IPS-NIHi11 (cell line): ENCODE results near the gene TEKT2.

Experiments used
- DNase-seq: peaks from one replicate; pipeline ENCODE4 v3.0.0; 2012; ENCODE audit warnings: mixed read lengths, low spot score

The TEKT2 gene, protein sequence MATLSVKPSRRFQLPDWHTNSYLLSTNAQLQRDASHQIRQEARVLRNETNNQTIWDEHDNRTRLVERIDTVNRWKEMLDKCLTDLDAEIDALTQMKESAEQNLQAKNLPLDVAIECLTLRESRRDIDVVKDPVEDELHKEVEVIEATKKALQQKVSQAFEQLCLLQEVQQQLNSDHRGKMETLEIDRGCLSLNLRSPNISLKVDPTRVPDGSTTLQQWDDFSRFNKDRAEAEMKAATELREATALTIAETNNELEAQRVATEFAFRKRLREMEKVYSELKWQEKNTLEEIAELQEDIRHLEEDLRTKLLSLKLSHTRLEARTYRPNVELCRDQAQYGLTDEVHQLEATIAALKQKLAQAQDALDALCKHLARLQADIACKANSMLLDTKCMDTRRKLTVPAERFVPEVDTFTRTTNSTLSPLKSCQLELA

DNA sequence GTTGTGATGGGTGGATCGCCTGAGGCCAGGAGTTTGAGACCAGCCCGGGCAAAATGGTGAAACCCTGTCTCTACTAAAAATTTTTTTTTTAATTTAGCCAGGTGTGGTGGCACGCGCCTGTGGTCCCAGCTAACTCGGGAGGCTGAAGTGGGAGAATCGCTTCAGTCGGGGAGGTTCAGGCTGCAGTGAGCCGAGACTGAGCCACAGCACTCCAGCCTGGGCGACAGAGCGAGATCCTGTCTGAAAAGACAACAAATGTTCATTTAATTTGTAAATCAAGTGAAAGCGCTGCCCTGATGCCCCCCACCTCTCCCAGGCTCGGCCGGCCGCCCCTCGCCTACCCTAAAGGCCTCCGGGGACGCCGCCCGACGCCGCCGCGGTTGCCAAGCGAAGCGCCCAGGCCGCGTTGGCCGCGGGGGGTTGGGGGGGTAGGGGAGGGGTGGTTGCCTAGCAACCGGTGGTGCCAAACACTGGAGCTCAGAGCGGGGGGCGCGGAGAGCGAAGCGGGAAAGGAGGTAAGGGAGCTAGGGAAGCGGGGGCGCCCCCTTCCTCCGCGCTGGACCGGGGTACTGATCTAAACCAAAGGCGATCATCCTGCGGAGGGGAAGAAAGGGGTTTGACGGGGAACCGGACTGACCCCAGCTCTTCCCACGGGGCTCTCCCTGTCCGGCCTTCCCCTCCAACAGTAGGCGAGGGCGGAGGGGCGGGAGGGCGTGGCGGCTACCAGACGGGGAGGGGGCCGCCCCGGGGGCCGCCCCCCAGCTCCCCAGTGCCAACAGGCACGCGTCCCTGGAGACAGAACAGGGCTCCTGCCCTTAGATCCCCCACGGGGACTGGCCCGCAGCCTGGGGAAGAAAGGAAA is at the start of gene TEKT2:
TSS of gene TEKT2 (plus strand) at position 460 of the 862 bp plus-strand sequence. CDS start 828 bp downstream, outside the sequence.
- DNase-seq = peak; percentile 93

DNA sequence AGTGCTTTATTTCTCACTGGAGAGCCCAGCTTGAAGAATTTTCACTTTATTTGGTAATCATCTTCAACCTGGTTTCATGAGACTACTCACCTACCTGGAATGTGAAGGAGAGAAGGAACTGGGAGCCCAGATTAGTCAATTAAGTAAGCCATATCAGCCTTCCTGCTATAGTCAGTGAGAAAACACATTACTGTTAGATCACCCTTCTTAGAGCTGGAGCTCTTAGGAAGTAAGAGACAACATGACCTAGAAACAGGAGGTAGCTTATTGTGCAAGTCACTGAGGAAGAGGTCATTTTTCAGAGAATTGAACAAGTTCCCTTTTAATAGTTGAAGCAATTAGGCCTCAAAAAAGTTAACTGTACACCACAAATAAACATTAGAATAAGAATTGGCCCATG is 49.2 kb upstream of the TEKT2 start:
- no peak for DNase-seq

DNA sequence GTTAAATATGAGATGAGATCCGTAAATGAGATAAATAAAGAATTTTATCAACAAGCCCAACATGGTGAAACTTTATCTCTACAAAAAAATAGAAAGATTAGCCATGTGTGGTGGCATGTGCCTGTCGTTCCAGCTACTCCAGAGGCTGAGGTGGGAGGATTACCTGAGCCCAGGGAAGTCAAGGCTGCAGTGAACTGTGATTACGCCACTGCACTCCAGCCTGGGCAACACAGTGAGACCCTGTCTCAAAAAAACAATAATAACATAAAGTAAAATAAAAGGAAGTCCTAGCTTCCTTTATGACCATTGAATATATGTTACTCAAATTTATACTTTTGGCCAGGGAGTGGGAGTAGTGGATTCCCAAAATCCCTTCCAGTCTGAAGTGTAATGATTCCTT is 48.7 kb upstream of the TEKT2 start:
- no peak for DNase-seq

DNA sequence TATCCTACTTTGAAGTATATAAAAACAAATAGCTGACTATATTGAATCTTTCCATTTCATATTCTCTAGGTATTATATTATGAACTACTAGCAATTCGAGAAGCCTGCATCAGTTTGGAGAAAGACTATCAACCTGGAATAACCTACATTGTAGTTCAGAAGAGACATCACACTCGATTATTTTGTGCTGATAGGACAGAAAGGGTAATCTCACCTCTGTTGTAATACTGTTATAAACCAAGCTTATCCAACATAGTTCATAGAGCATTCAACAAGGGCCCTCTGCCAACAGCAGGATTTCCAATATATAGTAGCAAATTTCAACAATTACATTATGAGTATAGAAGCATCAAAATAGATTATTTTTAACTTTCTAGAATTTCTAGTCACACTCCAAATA is 43.7 kb upstream of the TEKT2 start:
- DNase-seq = no peak

DNA sequence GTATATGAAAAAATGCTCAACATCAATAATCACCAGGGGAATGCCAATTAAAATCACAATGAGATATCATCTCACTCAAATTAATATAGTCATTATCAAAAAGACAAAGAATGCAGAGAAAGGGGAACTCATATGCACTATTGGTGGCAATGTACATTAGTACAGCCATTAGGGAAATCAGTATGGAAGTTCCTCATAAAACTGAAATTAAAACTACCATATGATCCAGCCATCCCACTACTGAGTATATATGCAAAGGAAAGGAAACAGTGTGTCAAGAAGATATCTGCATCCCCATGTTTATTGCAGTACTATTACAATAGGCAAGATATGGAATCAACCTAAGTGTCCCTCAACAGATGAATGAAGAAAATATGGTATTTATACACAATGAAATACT is 32.1 kb upstream of the TEKT2 start:
- no peak for DNase-seq

DNA sequence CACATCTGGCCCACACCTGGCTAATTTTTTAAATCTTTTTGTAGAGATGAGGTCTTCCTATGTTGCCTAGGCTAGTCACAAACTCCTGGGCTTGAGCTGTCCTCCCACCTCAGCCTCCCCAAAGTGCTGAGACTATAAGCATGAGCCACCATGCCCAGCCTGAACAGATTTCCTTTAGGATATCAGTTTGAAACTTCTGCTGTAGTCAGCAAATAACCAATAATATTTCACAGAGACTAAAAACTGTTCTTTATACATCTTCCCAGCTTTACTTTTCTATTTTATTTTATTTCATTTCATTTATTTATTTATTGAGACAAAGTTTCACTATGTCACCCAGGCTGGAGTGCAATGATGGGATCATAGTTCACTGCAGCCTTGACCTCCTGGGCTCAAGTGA is 29.9 kb upstream of the TEKT2 start:
- DNase-seq = no peak

DNA sequence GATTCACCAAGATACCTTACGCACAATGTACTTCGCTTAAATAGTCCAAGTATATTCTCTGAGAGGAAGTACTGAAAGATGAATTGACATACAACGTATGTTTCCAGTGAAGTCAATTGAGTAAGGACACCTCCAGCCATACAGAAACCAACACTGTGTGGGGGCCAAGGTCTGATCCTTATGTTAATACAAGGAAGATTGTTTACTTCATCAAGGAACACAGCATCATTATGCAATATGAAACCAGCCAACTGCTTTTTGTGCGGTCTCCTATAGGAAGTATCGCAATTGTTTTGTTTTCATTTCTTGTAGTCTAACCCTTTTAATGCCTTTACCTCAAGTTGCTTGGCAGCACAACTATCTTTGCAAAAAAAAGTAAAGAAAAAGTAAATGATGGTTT is 28.2 kb upstream of the TEKT2 start:
- no peak for DNase-seq

DNA sequence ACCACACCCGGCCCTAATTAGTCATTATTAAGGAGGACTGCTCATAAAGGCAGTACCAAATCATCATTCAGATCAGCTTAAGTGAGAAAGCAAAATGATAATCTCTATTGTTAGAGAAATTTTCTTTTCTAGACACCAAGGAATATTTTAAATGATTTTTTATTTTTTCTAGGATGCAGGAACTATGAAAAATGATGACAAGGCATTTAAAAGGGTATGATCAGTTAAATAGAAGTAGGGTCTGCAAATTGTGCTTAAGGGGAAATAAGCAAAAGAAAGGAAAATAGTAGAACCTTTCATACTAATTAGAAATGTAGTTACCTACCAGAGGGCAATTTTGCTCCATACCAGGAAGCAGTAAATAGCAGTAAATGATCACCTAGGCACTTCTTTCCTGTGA is 21.6 kb upstream of the TEKT2 start:
- no peak for DNase-seq

DNA sequence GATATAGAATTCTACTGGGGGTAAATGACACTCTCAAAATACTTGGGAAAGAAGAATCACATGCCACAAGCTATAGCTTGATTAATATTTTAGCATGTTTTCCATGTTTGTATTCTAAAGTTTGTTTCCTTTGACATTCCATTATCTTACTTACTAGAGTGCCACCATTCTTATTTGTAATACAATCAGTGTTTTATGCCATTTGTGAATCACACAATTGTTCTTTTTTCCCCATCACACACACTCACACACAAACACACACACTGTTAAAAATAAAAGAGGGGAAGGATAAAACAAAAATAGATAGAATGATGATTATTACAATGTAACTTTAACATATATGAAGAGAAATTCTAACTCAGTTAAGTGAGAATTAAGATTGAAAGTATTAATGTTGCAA is 16.0 kb upstream of the TEKT2 start:
- no peak for DNase-seq

DNA sequence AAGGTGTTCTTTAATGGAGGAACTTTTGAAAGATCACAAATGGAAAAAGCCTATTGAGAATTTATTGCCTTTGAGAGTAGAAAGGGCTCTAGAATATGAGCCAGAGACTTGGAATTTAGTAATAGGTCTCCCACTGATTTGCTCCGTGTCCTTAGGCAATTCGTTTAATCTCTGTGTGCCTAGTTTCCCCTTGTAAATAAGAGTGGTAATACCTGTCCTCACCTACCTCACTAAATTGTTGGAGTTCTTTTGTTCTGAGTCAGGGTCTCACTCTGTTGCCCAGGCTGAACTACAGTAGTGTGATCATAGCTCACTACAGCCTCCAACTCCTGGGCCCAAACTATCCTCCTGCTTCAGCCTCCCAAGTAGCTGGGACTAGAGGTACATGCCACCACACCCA is 15.0 kb upstream of the TEKT2 start:
- DNase-seq = no peak

DNA sequence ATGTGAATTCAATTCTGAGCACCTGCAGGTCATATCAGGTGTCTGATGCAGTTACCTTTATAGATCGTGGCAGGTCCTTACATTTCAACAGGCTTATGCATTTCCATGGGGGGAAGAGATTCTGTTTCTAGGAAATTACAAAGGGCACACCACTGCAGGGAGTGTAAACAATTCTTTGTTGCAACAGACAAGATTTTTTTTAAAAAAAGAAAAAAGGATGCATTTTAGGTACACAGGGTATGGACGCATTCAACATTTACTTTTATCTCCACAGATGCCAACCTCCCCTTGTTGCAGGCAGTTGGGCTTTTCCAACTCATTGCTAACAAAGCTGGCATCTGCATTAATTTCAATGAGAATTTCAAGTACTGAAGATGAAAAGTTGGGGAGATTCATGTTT is 13.5 kb upstream of the TEKT2 start:
- DNase-seq = no peak

DNA sequence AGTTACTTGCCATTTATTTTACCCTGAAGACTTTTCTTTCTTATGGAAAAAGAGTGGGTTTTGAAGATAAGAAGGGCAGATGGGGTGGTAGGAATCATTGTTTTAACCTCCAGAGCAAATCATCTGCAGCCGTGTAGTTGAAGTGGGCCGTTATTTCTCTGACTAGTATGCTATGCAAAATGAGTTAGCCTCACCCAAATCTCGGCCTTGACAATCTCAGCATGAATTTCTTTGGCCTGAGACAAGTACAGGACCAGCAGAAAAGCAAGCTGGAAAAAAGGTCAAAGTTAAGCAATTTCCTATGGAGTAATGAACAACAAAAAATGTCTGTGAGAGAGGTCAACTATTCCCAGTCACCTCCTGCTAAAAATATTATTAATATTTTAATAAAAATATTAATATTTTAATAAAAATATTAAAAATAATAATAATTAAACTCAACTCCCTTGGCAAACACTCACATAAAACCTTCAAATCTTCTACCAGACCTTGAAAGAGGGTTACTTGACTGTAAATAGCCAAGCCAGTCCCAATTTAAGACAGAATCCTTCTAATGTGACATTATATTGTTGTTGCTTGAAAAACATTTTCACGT is 6.8 kb upstream of the TEKT2 start:
- DNase-seq = no peak

DNA sequence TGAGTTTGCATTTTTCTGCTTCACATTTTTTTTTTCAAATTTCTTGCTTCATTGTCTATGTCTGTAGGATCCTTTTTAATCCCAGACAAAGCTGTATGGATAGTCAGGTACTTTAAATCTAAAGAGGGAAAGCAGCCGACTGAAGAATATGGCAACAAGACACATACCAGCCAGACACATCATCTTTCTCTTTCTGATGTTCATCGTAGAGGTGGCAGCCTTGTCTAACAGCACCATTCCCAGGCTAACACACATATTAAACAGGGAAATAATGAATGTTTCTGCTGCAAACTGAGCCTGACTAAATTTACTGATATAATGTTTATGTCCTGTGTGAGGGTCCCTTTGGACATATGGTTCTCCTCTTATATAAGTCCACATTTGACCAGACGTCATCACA is 3.7 kb upstream of the TEKT2 start:
- no peak for DNase-seq

DNA sequence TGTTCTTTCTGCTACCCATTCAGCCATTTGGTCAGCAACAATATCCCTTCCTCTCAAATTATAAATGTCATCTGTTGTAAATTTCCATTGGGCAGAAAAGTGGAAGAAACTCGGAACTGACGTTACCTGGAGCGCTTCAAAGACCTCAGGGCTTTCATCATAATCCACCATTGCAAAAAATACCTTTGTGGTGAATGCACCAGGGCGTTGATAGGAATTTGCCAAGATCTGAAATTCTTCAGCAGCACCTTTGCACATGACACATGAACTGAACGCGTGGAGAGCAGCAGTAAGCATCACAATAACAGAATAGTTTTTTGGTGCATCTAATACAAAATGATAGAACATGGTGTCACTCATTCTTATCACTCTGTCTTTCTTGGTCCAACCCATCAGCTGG is 3.1 kb upstream of the TEKT2 start:
- DNase-seq = no peak

DNA sequence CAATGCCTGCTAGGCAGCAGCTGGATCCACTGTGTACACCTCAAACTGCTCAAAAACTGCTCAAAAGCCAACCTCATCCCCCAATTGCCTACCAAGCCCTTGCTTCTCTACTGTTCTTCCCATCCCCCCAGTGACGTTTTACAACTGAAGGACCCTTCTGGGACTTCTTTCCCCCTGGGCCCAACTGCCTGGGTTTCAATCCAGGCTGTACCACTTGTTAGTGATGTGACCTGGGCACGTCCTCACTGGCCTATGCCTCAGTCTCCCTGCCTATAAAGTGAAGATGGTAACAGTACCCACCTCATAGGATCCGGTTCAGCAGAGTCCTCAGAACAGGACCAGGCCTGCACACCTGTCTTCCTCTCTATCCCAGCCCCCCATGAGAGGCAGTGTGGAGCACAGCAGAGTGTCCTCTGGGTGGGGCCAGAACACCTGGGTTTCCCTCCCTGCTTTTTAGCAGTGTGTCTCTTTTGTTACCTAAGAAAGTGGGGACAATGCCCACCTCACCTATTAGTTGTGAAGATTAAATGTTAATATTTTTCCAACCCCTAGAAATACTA is 1.9 kb upstream of the TEKT2 start:
- DNase-seq = no peak

DNA sequence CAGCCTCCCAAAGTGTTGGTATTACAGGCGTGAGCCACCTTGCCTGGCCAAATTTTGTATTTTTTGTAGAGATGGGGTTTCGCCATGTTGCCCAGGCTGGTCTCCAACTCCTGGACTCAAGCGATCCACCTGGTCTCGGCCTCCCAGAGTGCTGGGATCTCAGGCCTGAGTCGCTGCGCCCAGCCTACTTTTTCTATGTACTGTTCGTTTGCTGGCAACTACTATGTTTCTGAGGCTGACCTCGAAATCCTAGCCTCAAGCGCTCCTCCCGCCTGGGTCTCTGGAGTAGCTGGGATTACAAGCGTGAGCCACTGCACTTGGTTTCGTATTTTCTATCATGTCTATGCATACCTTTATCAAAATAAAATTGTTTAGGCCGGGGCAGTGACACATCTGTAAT is 675 bp upstream of the TEKT2 start:
- DNase-seq = no peak

DNA sequence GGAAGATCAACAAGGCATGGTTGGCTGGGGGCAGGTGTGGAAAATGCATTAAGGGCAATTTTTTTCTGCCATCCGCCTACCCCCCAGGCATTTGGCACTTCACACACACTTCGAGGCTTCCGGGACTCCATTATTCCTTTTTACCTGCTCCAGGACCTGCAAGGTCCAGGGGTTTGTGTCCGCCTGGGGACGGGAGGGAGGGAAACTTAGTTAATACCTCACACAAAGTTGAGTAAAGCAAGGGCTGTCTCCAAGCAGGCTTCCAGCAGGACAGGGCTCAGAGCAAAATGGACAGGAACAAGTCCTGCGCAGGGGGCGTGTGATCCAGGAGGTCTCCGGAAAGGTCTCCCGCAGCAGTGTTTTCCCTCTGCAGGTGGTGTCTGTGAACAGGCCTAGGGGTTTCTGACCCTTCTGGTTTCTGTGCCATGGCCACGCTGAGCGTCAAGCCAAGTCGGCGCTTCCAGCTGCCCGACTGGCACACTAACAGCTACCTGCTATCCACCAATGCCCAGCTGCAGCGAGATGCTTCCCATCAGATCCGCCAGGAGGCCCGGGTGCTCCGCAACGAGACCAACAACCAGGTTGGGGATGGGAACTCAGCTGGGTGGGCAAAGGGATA is 712 bp downstream of the TEKT2 start:
- no peak for DNase-seq

DNA sequence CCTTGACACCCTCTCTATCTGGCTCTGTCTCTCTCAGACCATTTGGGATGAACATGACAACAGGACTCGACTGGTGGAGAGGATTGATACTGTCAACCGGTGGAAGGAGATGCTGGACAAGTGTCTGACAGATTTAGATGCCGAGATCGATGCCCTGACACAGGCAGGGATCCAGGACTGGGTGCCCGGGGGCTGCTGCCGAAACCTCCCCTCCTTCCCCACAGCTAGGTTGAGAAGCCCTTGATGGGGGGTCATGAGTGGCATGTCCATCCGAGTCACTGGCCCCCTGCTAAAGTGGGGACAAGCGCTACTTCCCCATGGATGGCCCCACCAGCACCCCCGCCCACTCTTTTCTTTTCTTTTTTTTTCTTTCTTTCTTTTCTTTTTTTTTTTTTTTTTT is 1.2 kb downstream of the TEKT2 start:
- DNase-seq = no peak

DNA sequence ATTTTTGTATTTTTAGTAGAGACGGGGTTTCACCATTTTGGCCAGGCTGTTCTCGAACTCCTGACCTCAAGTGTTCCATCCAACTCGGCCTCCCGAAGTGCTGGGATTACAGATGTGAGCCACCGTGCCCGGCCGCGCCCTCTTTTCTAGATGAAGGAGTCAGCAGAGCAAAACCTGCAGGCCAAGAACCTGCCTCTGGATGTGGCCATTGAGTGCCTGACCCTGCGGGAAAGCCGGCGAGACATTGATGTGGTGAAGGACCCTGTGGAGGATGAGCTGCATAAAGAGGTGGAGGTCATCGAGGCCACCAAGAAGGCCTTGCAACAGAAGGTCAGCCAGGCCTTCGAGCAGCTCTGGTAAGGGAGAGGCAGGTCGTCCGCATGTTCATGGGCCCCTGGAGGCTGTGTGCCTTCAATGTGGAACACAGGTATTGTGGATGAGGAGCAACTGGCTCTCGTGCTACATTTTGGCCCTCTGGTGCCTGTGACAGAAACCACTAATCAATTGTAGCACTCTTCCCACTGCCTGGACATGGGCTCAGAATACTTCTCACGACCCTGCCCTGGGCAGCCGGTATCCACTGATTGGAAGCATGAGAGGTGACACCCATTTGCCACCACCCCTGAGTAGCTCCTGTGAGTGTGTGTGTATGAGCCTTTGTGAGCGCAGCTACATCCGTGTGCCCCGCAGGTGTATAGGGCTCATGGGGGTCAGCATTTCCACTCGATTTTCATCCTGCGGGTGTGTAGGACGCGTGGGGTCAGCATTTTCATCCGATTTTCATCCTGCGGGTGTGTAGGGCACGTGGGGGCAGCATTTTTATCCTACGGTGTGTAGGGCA is 2.0 kb downstream of the TEKT2 start:
- no peak for DNase-seq

DNA sequence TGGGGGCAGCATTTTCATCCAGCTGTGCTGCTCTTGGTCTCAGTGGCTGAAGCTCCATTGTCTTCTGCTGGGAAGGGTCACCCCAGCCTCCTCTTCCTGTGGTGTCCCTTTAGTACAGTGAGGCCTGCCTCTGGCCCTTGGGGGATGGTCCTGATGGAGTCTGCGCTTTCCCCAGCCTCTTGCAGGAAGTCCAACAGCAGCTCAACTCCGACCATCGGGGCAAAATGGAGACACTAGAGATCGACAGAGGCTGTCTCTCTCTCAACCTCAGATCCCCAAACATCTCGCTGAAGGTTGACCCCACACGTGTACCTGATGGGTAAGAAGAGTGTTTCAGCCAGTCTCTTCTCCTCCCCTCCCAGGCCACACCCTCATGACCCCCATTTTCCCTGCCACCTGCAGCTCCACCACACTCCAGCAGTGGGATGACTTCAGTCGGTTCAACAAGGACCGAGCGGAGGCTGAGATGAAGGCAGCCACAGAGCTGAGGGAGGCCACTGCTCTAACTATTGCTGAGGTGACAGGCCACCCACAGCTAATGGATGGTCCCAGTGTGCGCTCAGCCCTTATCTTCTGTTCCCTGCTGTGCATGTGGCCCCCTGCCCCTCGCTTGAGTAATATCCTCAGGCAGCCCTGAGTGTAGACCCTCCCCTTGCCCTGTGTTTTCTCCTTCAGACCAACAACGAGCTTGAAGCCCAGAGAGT is 2.8 kb downstream of the TEKT2 start:
- DNase-seq = no peak
